ENCODE results near the gene TMEM120A. TPM values are rescaled to one million over a fixed set of nuclear protein-coding genes. Genes with fewer than 3 reads are reported as not detected.

TMEM120A gene
- total RNA-seq, 1 donor from 2014 or later = 26.4 TPM

DNA sequence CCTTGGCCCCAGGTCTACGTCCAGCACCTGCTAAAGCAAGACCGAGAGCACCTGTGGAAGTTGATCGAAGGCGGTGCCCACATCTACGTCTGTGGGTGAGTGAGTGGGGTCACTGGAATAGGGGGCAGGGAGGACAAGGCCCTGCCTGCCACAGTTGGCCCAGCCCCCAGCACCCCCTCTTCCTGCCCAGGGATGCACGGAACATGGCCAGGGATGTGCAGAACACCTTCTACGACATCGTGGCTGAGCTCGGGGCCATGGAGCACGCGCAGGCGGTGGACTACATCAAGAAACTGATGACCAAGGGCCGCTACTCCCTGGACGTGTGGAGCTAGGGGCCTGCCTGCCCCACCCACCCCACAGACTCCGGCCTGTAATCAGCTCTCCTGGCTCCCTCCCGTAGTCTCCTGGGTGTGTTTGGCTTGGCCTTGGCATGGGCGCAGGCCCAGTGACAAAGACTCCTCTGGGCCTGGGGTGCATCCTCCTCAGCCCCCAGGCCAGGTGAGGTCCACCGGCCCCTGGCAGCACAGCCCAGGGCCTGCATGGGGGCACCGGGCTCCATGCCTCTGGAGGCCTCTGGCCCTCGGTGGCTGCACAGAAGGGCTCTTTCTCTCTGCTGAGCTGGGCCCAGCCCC is 8.1 kb downstream of the TMEM120A start:
- peaks cover 8% of the 10 kb centered on the region for H3K4me1 Mint-ChIP-seq (ENCODE audit: low read depth, unreplicated experiment)
- H3K4me3 Mint-ChIP-seq (ENCODE audit: unreplicated experiment) = no peak overlapping the region
- H3K27me3 Mint-ChIP-seq (ENCODE audit: unreplicated experiment) = peaks cover 12% of the 10 kb centered on the region
- DNase-seq = no peak
- H3K36me3 Mint-ChIP-seq (ENCODE audit: unreplicated experiment) = peaks cover 5% of the 10 kb centered on the region
- TF ChIP-seq, protein P1, sequence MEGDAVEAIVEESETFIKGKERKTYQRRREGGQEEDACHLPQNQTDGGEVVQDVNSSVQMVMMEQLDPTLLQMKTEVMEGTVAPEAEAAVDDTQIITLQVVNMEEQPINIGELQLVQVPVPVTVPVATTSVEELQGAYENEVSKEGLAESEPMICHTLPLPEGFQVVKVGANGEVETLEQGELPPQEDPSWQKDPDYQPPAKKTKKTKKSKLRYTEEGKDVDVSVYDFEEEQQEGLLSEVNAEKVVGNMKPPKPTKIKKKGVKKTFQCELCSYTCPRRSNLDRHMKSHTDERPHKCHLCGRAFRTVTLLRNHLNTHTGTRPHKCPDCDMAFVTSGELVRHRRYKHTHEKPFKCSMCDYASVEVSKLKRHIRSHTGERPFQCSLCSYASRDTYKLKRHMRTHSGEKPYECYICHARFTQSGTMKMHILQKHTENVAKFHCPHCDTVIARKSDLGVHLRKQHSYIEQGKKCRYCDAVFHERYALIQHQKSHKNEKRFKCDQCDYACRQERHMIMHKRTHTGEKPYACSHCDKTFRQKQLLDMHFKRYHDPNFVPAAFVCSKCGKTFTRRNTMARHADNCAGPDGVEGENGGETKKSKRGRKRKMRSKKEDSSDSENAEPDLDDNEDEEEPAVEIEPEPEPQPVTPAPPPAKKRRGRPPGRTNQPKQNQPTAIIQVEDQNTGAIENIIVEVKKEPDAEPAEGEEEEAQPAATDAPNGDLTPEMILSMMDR (IDR thresholded peaks at IDR 0.05; ENCODE audit: partially characterized antibody, unreplicated experiment) = no peak
- peaks cover 5% of the 10 kb centered on the region for H3K9me3 Mint-ChIP-seq (ENCODE audit: unreplicated experiment)
- no peak overlapping the region for H3K27ac Mint-ChIP-seq (ENCODE audit: unreplicated experiment)

DNA sequence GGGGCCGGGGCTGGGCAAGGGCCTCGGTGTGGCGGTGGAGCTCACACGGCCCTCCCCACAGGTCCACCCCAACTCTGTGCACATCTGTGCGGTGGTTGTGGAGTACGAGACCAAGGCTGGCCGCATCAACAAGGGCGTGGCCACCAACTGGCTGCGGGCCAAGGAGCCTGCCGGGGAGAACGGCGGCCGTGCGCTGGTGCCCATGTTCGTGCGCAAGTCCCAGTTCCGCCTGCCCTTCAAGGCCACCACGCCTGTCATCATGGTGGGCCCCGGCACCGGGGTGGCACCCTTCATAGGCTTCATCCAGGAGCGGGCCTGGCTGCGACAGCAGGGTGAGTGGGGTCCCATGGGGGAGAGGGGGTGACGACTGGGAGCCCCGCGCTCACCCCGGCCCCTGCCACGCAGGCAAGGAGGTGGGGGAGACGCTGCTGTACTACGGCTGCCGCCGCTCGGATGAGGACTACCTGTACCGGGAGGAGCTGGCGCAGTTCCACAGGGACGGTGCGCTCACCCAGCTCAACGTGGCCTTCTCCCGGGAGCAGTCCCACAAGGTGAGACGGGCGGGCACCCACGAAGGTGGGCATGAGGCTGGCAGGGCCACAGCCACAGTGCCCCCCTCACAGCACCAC is 8.8 kb downstream of the TMEM120A start:
- Mint-ChIP-seq H3K27me3 (ENCODE audit: unreplicated experiment) (peaks cover 12% of the 10 kb centered on the region), H3K4me1 (ENCODE audit: low read depth, unreplicated experiment) (peaks cover 4% of the 10 kb centered on the region), H3K36me3 (ENCODE audit: unreplicated experiment) (peaks cover 5% of the 10 kb centered on the region), H3K9me3 (ENCODE audit: unreplicated experiment) (peaks cover 5% of the 10 kb centered on the region), H3K4me3 (ENCODE audit: unreplicated experiment) (no peak overlapping the region), H3K27ac (ENCODE audit: unreplicated experiment) (no peak overlapping the region)
- no peak for DNase-seq
- TF ChIP-seq, protein P1 (IDR thresholded peaks at IDR 0.05; ENCODE audit: partially characterized antibody, unreplicated experiment) = no peak

DNA sequence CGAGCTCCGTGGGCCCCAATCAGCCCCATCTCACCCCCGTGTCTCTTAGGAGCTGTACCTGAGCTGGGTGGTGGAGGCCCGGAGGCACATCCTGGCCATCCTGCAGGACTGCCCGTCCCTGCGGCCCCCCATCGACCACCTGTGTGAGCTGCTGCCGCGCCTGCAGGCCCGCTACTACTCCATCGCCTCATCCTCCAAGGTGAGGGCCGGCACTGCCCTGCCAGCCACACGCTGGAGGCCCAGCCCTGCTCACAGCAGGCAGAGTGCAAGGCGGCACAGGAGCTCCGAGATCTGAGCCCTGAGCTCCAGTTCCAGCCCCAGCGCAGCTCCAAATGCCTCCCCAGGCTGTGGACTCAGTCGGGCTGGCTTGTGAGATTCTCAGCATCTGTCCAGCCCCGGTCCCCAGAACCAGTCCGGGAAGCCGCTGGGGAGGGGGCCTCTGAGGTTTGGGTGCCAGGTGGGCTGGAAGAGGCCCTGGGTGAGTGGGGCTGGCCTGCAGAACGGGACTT is 9.3 kb downstream of the TMEM120A start:
- peaks cover 8% of the 10 kb centered on the region for H3K27me3 Mint-ChIP-seq (ENCODE audit: unreplicated experiment)
- H3K9me3 Mint-ChIP-seq (ENCODE audit: unreplicated experiment) = peaks cover 4% of the 10 kb centered on the region
- no peak for DNase-seq
- TF ChIP-seq, protein P1 (IDR thresholded peaks at IDR 0.05; ENCODE audit: partially characterized antibody, unreplicated experiment) = no peak
- H3K4me1 Mint-ChIP-seq (ENCODE audit: low read depth, unreplicated experiment) = peaks cover 2% of the 10 kb centered on the region
- no peak overlapping the region for H3K27ac Mint-ChIP-seq (ENCODE audit: unreplicated experiment)
- H3K4me3 Mint-ChIP-seq (ENCODE audit: unreplicated experiment) = no peak overlapping the region
- peaks cover 5% of the 10 kb centered on the region for H3K36me3 Mint-ChIP-seq (ENCODE audit: unreplicated experiment)

DNA sequence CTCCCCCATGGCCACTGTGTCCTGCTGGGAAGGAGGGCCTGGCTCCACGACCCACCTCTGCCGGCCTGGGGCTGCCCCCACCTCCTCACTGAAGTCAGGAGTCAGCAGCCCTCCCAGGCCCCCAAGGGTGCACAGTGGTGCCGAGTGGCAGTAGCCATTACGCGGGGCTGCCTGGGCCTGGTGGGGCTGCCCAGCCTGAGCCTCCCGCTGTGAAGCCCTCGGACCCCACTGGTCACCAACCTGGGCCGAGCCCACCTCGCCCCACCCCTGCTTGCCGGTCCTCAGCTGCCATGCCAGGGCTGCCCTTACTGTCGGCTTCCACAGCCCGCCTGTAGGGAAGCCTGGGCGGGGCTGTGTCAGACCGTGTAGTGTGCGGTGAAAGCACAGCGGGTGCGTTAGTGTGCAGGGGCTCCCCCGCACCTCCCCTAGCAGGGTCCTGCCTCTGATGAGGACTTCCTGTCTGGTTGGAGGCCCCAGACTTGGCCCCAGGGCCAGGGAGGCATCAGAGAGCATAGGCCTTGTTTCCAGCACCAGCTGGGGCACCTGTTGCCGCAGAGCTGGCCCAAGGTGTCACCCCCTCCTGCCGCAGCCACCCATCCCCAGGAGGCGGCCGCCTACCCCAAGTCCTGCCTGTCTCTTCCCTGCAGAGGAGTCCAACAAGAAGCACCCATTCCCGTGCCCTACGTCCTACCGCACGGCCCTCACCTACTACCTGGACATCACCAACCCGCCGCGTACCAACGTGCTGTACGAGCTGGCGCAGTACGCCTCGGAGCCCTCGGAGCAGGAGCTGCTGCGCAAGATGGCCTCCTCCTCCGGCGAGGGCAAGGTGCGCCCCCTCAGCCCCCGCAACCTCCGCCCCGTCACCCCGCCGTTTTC is 10.0 kb downstream of the TMEM120A start:
- H3K27me3 Mint-ChIP-seq (ENCODE audit: unreplicated experiment) = peaks cover 2% of the 10 kb centered on the region
- H3K27ac Mint-ChIP-seq (ENCODE audit: unreplicated experiment) = no peak overlapping the region
- TF ChIP-seq, protein P1 (IDR thresholded peaks at IDR 0.05; ENCODE audit: partially characterized antibody, unreplicated experiment) = no peak
- no peaks in the 10 kb centered on the region for H3K4me1 Mint-ChIP-seq (ENCODE audit: low read depth, unreplicated experiment)
- DNase-seq = no peak
- no peaks in the 10 kb centered on the region for H3K36me3 Mint-ChIP-seq (ENCODE audit: unreplicated experiment)
- H3K9me3 Mint-ChIP-seq (ENCODE audit: unreplicated experiment) = peaks cover 3% of the 10 kb centered on the region
- no peak overlapping the region for H3K4me3 Mint-ChIP-seq (ENCODE audit: unreplicated experiment)
